HL-60 (cell line): ENCODE data around the gene AMMECR1.

Experiments
- DNase-seq, 2 experiments: peaks; one replicate each; pipeline ENCODE4 v3.0.0-alpha.2; 2010 to 2020; ENCODE audit warnings: low read depth in 1 of 2, low spot score in 1 of 2
- H3K27ac ChIP-seq: fragments of 250-450 bp; sonication (Bioruptor Pico); replicated peaks from 2 replicates; pipeline ENCODE4 v1.5.1; 2020; ENCODE audit warnings: mild to moderate bottlenecking, moderate library complexity
- H3K27me3 ChIP-seq: fragments of 250-450 bp; sonication (Bioruptor Pico); 2 replicates; pipeline ENCODE4 v1.5.1; 2021; ENCODE audit warnings: mild to moderate bottlenecking, moderate library complexity; ENCODE audit not compliant: insufficient read depth, poor library complexity, severe bottlenecking
- H3K4me3 ChIP-seq: replicated peaks from 2 replicates; pipeline ENCODE4 v1.5.1; 2011; ENCODE audit warnings: mild to moderate bottlenecking, control low read depth, low read length; ENCODE audit not compliant: insufficient read depth
- GABPA ChIP-seq: IDR thresholded peaks from 2 replicates; pipeline ENCODE4 v1.6.1; 2012; ENCODE audit warnings: low read depth
- POLR2AphosphoS5 ChIP-seq: IDR thresholded peaks from 2 replicates; pipeline ENCODE4 v1.6.1; 2012; ENCODE audit warnings: low read depth
- SPI1 ChIP-seq: IDR thresholded peaks from 2 replicates; pipeline ENCODE4 v1.6.1; 2012; ENCODE audit warnings: low read depth, mild to moderate bottlenecking, borderline replicate concordance
- TF ChIP-seq, protein P1 (sequence below): IDR thresholded peaks from one replicate; pipeline ENCODE4 v1.5.1; 2011; ENCODE audit warnings: low read length, control low read depth, inconsistent platforms; ENCODE audit not compliant: insufficient read depth
- TF ChIP-seq, protein P2 (sequence below): IDR thresholded peaks from 2 replicates; pipeline ENCODE4 v1.6.1; 2012; ENCODE audit warnings: low read depth; ENCODE audit not compliant: insufficient replicate concordance

AMMECR1 gene

DNA sequence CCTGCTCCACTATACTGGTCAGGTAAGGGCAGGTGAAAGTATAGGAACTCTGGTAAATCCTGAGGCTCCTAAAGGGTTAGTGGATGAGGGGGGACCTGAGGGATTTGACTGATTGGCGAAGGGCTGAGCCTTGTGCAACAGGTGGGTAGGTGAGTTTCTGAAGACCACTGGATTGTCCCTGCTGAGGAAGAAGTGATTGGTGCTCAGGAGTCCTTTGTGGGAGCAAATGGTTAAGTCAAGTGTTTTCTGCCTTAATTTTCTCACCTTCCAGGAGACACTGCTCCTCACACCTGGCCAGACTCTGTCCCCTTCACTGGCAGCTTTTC, 156.6 kb downstream of the AMMECR1 start:
- DNase-seq = no peak
- Histone ChIP-seq H3K27ac (no peak overlapping the region), H3K4me3 (no peak overlapping the region), H3K27me3 (no peaks in the 10 kb centered on the region)
- TF ChIP-seq GABPA (no peak), POLR2AphosphoS5 (no peak), SPI1 (no peak)
- TF ChIP-seq, protein P1, sequence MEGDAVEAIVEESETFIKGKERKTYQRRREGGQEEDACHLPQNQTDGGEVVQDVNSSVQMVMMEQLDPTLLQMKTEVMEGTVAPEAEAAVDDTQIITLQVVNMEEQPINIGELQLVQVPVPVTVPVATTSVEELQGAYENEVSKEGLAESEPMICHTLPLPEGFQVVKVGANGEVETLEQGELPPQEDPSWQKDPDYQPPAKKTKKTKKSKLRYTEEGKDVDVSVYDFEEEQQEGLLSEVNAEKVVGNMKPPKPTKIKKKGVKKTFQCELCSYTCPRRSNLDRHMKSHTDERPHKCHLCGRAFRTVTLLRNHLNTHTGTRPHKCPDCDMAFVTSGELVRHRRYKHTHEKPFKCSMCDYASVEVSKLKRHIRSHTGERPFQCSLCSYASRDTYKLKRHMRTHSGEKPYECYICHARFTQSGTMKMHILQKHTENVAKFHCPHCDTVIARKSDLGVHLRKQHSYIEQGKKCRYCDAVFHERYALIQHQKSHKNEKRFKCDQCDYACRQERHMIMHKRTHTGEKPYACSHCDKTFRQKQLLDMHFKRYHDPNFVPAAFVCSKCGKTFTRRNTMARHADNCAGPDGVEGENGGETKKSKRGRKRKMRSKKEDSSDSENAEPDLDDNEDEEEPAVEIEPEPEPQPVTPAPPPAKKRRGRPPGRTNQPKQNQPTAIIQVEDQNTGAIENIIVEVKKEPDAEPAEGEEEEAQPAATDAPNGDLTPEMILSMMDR = no peak
- TF ChIP-seq, protein P2, sequence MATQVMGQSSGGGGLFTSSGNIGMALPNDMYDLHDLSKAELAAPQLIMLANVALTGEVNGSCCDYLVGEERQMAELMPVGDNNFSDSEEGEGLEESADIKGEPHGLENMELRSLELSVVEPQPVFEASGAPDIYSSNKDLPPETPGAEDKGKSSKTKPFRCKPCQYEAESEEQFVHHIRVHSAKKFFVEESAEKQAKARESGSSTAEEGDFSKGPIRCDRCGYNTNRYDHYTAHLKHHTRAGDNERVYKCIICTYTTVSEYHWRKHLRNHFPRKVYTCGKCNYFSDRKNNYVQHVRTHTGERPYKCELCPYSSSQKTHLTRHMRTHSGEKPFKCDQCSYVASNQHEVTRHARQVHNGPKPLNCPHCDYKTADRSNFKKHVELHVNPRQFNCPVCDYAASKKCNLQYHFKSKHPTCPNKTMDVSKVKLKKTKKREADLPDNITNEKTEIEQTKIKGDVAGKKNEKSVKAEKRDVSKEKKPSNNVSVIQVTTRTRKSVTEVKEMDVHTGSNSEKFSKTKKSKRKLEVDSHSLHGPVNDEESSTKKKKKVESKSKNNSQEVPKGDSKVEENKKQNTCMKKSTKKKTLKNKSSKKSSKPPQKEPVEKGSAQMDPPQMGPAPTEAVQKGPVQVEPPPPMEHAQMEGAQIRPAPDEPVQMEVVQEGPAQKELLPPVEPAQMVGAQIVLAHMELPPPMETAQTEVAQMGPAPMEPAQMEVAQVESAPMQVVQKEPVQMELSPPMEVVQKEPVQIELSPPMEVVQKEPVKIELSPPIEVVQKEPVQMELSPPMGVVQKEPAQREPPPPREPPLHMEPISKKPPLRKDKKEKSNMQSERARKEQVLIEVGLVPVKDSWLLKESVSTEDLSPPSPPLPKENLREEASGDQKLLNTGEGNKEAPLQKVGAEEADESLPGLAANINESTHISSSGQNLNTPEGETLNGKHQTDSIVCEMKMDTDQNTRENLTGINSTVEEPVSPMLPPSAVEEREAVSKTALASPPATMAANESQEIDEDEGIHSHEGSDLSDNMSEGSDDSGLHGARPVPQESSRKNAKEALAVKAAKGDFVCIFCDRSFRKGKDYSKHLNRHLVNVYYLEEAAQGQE = no peak

DNA sequence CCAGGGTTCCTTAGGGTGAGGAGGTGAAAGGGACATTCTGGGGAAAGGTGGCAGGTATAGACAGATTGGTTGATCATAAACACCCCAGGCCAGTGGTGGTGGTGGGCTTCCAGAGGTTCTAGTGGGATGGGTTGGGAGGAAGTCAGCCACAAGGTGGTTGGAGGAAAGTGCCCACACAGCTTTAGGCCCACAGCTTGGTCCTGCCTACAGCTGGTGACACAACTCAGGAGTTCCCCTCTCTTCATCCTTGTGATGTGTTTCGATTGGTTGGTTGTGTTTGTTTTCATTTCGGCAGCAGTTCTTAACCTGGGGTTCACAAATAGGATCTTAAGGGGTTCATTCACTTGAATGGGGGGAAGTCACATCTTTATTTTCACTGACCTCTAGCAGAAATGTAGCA, 158.0 kb downstream of the AMMECR1 start:
- no peaks in the 10 kb centered on the region for H3K27me3 ChIP-seq
- no peak overlapping the region for H3K27ac ChIP-seq
- DNase-seq = no peak
- H3K4me3 ChIP-seq = no peak overlapping the region
- TF ChIP-seq, protein P1 = no peak
- TF ChIP-seq, protein P2 = no peak
- TF ChIP-seq SPI1 (no peak), GABPA (no peak)

DNA sequence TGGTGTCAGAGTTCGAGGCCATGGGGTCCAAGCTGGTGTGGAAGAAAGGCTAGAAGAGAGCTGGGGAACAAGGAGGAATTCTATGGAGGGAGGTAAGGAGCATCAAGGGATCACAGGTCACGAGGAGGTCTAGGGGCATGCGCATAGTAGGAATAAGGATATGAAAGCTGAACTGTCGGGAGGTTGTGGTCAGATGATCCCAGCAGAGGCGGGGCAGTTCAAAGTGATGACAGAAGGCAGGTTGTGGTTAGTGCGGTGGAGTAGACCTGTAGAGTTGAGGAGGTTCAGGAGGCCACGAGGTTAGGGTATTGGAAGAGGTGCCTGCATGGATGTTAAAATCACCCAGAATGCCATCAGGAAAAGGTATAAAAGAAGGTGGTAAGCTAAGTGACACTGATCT, 158.7 kb downstream of the AMMECR1 start:
- Histone ChIP-seq H3K27ac (no peak overlapping the region), H3K4me3 (no peak overlapping the region), H3K27me3 (no peaks in the 10 kb centered on the region)
- TF ChIP-seq, protein P1 = no peak
- no peak for TF ChIP-seq POLR2AphosphoS5
- DNase-seq = peak in 1 of 2 experiments; percentile 13

DNA sequence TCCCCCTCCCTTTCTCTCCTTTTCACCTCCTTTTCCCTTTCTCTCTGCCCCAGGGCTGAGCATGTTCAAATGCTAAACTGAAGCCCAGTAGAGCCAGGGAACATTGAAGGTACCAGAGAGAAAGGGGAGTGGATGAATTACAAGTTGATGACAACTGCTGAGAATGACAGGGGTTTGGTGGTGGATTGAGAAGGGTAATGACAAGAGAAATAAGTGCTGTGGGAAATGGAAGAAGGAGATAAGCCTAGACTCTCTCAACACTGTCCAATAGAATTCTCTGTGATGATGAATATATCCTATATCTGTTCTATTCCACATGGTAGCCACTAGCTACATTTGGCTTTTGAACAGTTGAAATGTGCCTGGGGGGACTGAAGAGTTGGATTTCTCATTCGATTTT, 160.4 kb downstream of the AMMECR1 start:
- TF ChIP-seq, protein P1 = no peak
- TF ChIP-seq, protein P2 = no peak
- TF ChIP-seq SPI1 (no peak), POLR2AphosphoS5 (no peak), GABPA (no peak)
- H3K27ac ChIP-seq = no peak overlapping the region
- H3K27me3 ChIP-seq = no peaks in the 10 kb centered on the region
- no peak overlapping the region for H3K4me3 ChIP-seq
- no peak for DNase-seq
